ENCODE measurements around the gene CEP112. TPM values are rescaled to one million over a fixed set of nuclear protein-coding genes. Genes with fewer than 3 reads are reported as not detected.

The CEP112 gene
- total and polyA plus RNA-seq, 10 of the 15 experiments (the other 5 are each of a cell fraction or from before 2014, with no cell fraction given): 0.11 to 3.8 (median 0.32) TPM; not detected in 1

GRCh38 chr17:66094727-66095126 is 97.2 kb downstream of the CEP112 start:
- CTCF ChIA-PET: no interaction called here
- TF ChIP-seq MTA3 (IDR thresholded peaks at IDR 0.05; ENCODE audit: borderline replicate concordance, low read length) (no peak), JUNB (IDR thresholded peaks at IDR 0.05) (no peak), MTA2 (IDR thresholded peaks at IDR 0.05; ENCODE audit: low read depth) (no peak), CBX5 (IDR thresholded peaks at IDR 0.05; ENCODE audit: low read depth) (no peak), ZSCAN29 (IDR thresholded peaks at IDR 0.05) (no peak), ESRRA (IDR thresholded peaks at IDR 0.05; ENCODE audit: low read length) (no peak), BMI1 (IDR thresholded peaks at IDR 0.05; ENCODE audit: borderline replicate concordance) (no peak), NFIC (IDR thresholded peaks at IDR 0.05; ENCODE audit: low read depth, low read length) (no peak), RELA (IDR thresholded peaks at IDR 0.05; ENCODE audit: borderline replicate concordance, partially characterized antibody) (no peak), ZNF217 (IDR thresholded peaks at IDR 0.05) (no peak), BRCA1 (IDR thresholded peaks at IDR 0.05; ENCODE audit: low read depth, low read length) (no peak), NR2F1 (conservative IDR thresholded peaks at IDR 0.05) (no peak), CHD4 (IDR thresholded peaks at IDR 0.05) (no peak), ZNF384 (IDR thresholded peaks at IDR 0.05; ENCODE audit: borderline replicate concordance, low read depth, low read length) (no peak)
- TF ChIP-seq, protein P1, sequence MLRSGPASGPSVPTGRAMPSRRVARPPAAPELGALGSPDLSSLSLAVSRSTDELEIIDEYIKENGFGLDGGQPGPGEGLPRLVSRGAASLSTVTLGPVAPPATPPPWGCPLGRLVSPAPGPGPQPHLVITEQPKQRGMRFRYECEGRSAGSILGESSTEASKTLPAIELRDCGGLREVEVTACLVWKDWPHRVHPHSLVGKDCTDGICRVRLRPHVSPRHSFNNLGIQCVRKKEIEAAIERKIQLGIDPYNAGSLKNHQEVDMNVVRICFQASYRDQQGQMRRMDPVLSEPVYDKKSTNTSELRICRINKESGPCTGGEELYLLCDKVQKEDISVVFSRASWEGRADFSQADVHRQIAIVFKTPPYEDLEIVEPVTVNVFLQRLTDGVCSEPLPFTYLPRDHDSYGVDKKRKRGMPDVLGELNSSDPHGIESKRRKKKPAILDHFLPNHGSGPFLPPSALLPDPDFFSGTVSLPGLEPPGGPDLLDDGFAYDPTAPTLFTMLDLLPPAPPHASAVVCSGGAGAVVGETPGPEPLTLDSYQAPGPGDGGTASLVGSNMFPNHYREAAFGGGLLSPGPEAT (IDR thresholded peaks at IDR 0.05; ENCODE audit: low read depth): no peak
- SMC1A ChIA-PET (ENCODE audit: uncharacterized antibody, unreplicated experiment): no interaction called here
- Histone ChIP-seq H3K4me3 (no peak overlapping the region), H3K4me2 (ENCODE audit: control insufficient read depth, insufficient read depth) (no peak overlapping the region), H3K27me3 (replicated peaks in 1 of 2; ENCODE audit: control insufficient read depth in 2 of 2, insufficient read depth in 2 of 2, low read length in 1 of 2) (no peaks in the 10 kb centered on the region), H3K27ac (ENCODE audit: control insufficient read depth, insufficient read depth) (no peak overlapping the region), H3K4me1 (ENCODE audit: control insufficient read depth, insufficient read depth, low read length) (no peaks in the 10 kb centered on the region), H2AFZ (ENCODE audit: control insufficient read depth, low read depth, low read length) (no peak overlapping the region), H4K20me1 (ENCODE audit: control insufficient read depth, insufficient read depth) (no peaks in the 10 kb centered on the region), H3K9me3 (replicated peaks; ENCODE audit: control insufficient read depth, insufficient read depth, low read length) (no peaks in the 10 kb centered on the region), H3K36me3 (ENCODE audit: control insufficient read depth in 2 of 2, insufficient read depth in 2 of 2, low read length in 1 of 2) (no peaks in the 10 kb centered on the region), H3K79me2 (ENCODE audit: control insufficient read depth, insufficient read depth, low read length) (no peaks in the 10 kb centered on the region), H3K9ac (ENCODE audit: control insufficient read depth, insufficient read depth, low read length) (no peak overlapping the region)
- 22% methylated on average over 4 of the region's 4 CpGs for WGBS (ENCODE audit: insufficient coverage, insufficient replicate concordance, low lambda C conversion rate, missing lambda C conversion rate)
- RAD21 ChIA-PET (ENCODE audit: unreplicated experiment): no interaction called here
- no TSS peak for BruUV-seq (replicated peaks)
- FAIRE-seq (no peak), ATAC-seq (no peak), DNase-seq (ENCODE audit: low read depth, low spot score) (no peak)
- POLR2A ChIA-PET: no interaction called here
- intact Hi-C loops (cut with micrococcal nuclease; ENCODE audit: unreplicated experiment) (no loop called here), in situ Hi-C loops (cut with MboI) (no loop called here)

Data from GM12878 (cell line).